Stomach (tissue), 9 donors: ENCODE data around the gene CFAP65. TPM values are rescaled to one million over a fixed set of nuclear protein-coding genes. Genes with fewer than 3 reads are reported as not detected.

ENCODE experiments used
- DNase-seq, 2 donors: peaks; one replicate each; pipeline versions ENCODE4 v3.0.0 to v3.0.0-alpha.2; 2013 to 2019
- H3K27ac ChIP-seq, 5 donors: fragments of 200-600 bp in 4 of 5; sonication (generic) in 4 of 5; one replicate each; pipeline ENCODE4 v1.5.1; 2013 to 2019; ENCODE audit warnings: mild to moderate bottlenecking in 1 of 5, moderate library complexity in 1 of 5
- H3K27me3 ChIP-seq, 3 donors: fragments of 200-600 bp; sonication (generic); one replicate each; pipeline ENCODE4 v1.5.1; 2017 to 2019; ENCODE audit warnings: mixed run types in 1 of 3
- H3K36me3 ChIP-seq, 4 donors: fragments of 200-600 bp; sonication (generic); 1 replicate in 3 of 4; 2 replicates in 1 of 4; pipeline ENCODE4 v1.5.1; 2016 to 2019
- H3K4me1 ChIP-seq, 4 donors: fragments of 200-600 bp; sonication (generic); one replicate each; pipeline ENCODE4 v1.5.1; 2016 to 2019
- H3K4me3 ChIP-seq, 4 donors: fragments of 200-600 bp; sonication (generic) in 3 of 4; one replicate each; pipeline ENCODE4 v1.5.1; 2016 to 2019; ENCODE audit warnings: mild to moderate bottlenecking in 1 of 4
- H3K9me3 ChIP-seq, 4 donors: fragments of 200-600 bp; sonication (generic); one replicate each; pipeline ENCODE4 v1.5.1; 2016 to 2019
- CTCF ChIP-seq, 7 experiments: fragments of 450-650 bp in 4 of 7; fragments of 200-600 bp in 3 of 7; sonication (generic) in 3 of 7; IDR thresholded peaks; one replicate each; pipeline ENCODE4 v1.5.1; 2016 to 2019; ENCODE audit warnings: antibody characterized with exemption in 7 of 7, control low read depth in 2 of 7, mild to moderate bottlenecking in 1 of 7
- EP300 ChIP-seq: sonication (generic); formaldehyde crosslinking; IDR thresholded peaks from one replicate; pipeline ENCODE4 v1.6.1; 2017; ENCODE audit warnings: antibody characterized with exemption
- POLR2A ChIP-seq, 4 donors: fragments of 450-650 bp; IDR thresholded peaks; one replicate each; pipeline ENCODE4 v1.6.1; 2016; ENCODE audit warnings: antibody characterized with exemption in 4 of 4, control low read depth in 2 of 4, mild to moderate bottlenecking in 1 of 4, moderate library complexity in 1 of 4
- POLR2AphosphoS5 ChIP-seq, 3 donors: sonication (generic); formaldehyde crosslinking; IDR thresholded peaks; one replicate each; pipeline ENCODE4 v1.6.1; 2016; ENCODE audit warnings: antibody characterized with exemption in 3 of 3
- WGBS, 5 donors: extraction: QIAGEN DNeasy Blood & Tissue Kit in 3 of 5; methylation state at CpG; one replicate each; pipeline versions ENCODE4 v1.1.5 to v1.1.7; 2013 to 2018; 5-methylcytosine and 5-hydroxymethylcytosine counted together
- intact Hi-C: fragments of 100-400 bp; cut with DNase I; formaldehyde crosslinking; loops from one replicate; pipeline ENCODE4 v1.15.1; 2023; ENCODE audit warnings: low total_unique reads
- polyA plus RNA-seq, 3 donors: library from polyadenylated mRNA; stranded (reverse); fragments of 200-250 nt; gene quantifications; one replicate each; pipeline ENCODE4 v1.2.3, GENCODE V29; 2013
- total RNA-seq, 5 donors: library from RNA; depleted of rRNA; stranded (reverse); fragments of >200 nt; gene quantifications; one replicate each; pipeline versions ENCODE4 v1.1.0 to v1.2.3, GENCODE V29; 2014 to 2016
- donor health status: healthy with polysubstance abuse.
- donor health status: Bipolar disorder and iron deficiency.
- donor health status: healthy.

The CFAP65 gene
- total and polyA plus RNA-seq, 8 donors, result 0.10 to 2.6 TPM; not detected in 6

DNA sequence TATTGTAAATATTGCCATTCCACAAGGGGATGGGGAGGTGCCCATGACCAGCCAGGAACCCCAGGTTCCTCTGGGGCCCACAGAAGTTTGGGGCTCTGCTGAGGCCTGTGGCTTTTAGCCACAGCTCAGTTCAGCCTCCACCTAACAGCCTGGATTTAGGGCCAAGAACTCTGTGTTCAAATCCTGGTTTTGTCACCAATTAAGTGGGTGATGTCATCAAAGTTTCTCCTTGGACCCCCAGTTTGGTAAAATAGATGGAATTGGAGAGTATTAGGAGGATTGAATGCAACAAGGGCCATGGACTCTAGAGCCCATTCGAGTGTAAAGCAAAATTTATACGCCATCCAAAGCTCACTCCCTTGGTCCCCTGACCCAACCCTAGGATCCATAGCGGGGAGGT lies 53.2 kb downstream of the CFAP65 start:
- no peak for DNase-seq
- Histone ChIP-seq H3K27me3 (peaks cover 42 to 100% (median 99%) of the 10 kb centered on the region in 3 donors), H3K36me3 (no peaks in the 10 kb centered on the region), H3K4me1 (peaks cover 20 to 32% (median 27%) of the 10 kb centered on the region in 4 donors), H3K9me3 (no peaks in the 10 kb centered on the region), H3K27ac (no peak overlapping the region), H3K4me3 (no peak overlapping the region)
- WGBS, 5 donors, result 28 to 48% (median 45%) methylated on average over 3 of the region's 3 CpGs
- TF ChIP-seq POLR2A (IDR thresholded peaks at IDR 0.05) (no peak), CTCF (IDR thresholded peaks at IDR 0.05) (no peak), EP300 (no peak), POLR2AphosphoS5 (IDR thresholded peaks at IDR 0.05) (no peak)
- intact Hi-C loops, result no loop called here

- intact Hi-C loops, result no loop called here
- Histone ChIP-seq H3K27me3 (peaks cover 52 to 100% (median 99%) of the 10 kb centered on the region in 3 donors), H3K4me1 (peaks cover 30 to 42% (median 36%) of the 10 kb centered on the region in 4 donors), H3K36me3 (no peaks in the 10 kb centered on the region), H3K4me3 (no peak overlapping the region), H3K9me3 (no peaks in the 10 kb centered on the region), H3K27ac (no peak overlapping the region)
- TF ChIP-seq POLR2AphosphoS5 (IDR thresholded peaks at IDR 0.05), result no peak
- no peak for TF ChIP-seq EP300
- no peak for TF ChIP-seq CTCF (IDR thresholded peaks at IDR 0.05)
- no peak for TF ChIP-seq POLR2A (IDR thresholded peaks at IDR 0.05)
- WGBS, 5 donors, result 32 to 55% (median 44%) methylated on average over 3 to 4 of the region's 4 CpGs
- DNase-seq, result no peak
These were observed 55.1 kb downstream of the CFAP65 start for GRCh38 chr2:218986148-218986761.

- no peak for TF ChIP-seq CTCF (IDR thresholded peaks at IDR 0.05)
- TF ChIP-seq POLR2A (IDR thresholded peaks at IDR 0.05), result no peak
- TF ChIP-seq POLR2AphosphoS5 (IDR thresholded peaks at IDR 0.05), result no peak
- no peak for TF ChIP-seq EP300
- no peak for DNase-seq
- 3 to 8% (median 5%) methylated on average over 31 to 49 of the region's 49 CpGs for WGBS, 5 donors
- Histone ChIP-seq H3K27me3 (peaks cover 59 to 100% (median 99%) of the 10 kb centered on the region in 3 donors), H3K9me3 (no peaks in the 10 kb centered on the region), H3K4me1 (peaks cover 37 to 50% (median 43%) of the 10 kb centered on the region in 4 donors), H3K36me3 (no peaks in the 10 kb centered on the region), H3K27ac (no peak overlapping the region), H3K4me3 (peak overlapping the region; percentile 9 to 37 (median 13))
- intact Hi-C loops, result no loop called here
These were observed 55.8 kb downstream of the CFAP65 start for GRCh38 chr2:218985325-218986091.

GRCh38 chr2:218985021-218985324 lies 56.3 kb downstream of the CFAP65 start, which contains the start of gene FEV:
FEV (minus strand) TSS chr2:218985184; CDS start chr2:218985075, 109 bp downstream.
- WGBS, 5 donors, result 0 to 2% (median 0%) methylated on average over 11 to 32 of the region's 32 CpGs
- H3K9me3 ChIP-seq, result no peaks in the 10 kb centered on the region
- peaks cover 59 to 100% (median 99%) of the 10 kb centered on the region in 3 donors for H3K27me3 ChIP-seq
- no peak for DNase-seq
- H3K4me3 ChIP-seq, result peak within 1 kb of the TSS; percentile 9 to 37 (median 13)
- intact Hi-C loops, result no loop called here
- no peak within 1 kb of the TSS for H3K27ac ChIP-seq
- no peaks in the 10 kb centered on the region for H3K36me3 ChIP-seq
- TF ChIP-seq POLR2A (IDR thresholded peaks at IDR 0.05) (no peak), EP300 (no peak)
- peaks cover 37 to 55% (median 48%) of the 10 kb centered on the region in 4 donors for H3K4me1 ChIP-seq
